ENCODE measurements around the gene ZCRB1.

The ZCRB1 gene

DNA sequence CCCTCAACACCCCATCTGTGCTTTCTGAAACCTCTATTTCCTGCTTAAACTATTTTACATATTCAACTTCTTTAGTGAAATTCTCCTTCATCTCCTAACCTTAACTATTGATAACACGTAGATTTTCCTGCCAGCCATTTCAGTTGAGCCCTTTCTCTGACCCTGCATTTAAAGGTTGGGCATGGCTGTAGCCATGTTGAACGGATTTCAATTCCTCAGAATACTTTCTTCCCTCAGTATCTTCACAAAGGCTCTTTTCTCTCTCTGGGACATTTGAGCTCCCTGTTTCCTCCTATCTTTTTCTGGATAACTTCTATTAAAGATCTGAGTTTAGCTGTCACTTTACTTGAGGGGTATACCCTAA, 1.3 kb upstream of the ZCRB1 start:
- TF ChIP-seq EZH2 (optimal IDR thresholded peaks at IDR 0.05; ENCODE audit: low read depth, low read length) (no peak), EZH2phosphoT487 (IDR thresholded peaks at IDR 0.05; ENCODE audit: low read length) (no peak)
- TF ChIP-seq, protein P1, sequence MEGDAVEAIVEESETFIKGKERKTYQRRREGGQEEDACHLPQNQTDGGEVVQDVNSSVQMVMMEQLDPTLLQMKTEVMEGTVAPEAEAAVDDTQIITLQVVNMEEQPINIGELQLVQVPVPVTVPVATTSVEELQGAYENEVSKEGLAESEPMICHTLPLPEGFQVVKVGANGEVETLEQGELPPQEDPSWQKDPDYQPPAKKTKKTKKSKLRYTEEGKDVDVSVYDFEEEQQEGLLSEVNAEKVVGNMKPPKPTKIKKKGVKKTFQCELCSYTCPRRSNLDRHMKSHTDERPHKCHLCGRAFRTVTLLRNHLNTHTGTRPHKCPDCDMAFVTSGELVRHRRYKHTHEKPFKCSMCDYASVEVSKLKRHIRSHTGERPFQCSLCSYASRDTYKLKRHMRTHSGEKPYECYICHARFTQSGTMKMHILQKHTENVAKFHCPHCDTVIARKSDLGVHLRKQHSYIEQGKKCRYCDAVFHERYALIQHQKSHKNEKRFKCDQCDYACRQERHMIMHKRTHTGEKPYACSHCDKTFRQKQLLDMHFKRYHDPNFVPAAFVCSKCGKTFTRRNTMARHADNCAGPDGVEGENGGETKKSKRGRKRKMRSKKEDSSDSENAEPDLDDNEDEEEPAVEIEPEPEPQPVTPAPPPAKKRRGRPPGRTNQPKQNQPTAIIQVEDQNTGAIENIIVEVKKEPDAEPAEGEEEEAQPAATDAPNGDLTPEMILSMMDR (IDR thresholded peaks at IDR 0.05; ENCODE audit: low read length), result no peak
- no peak for DNase-seq
- Histone ChIP-seq H3F3A (ENCODE audit: insufficient read depth, low read length) (peaks cover 15% of the 10 kb centered on the region), H3K27me3 (replicated peaks; ENCODE audit: insufficient read depth, low read length) (no peaks in the 10 kb centered on the region), H3K4me1 (ENCODE audit: low read length) (peaks cover 16% of the 10 kb centered on the region), H3K4me2 (ENCODE audit: low read depth, low read length) (peak overlapping the region; percentile 89), H3K36me3 (replicated peaks; ENCODE audit: insufficient read depth, low read length) (no peaks in the 10 kb centered on the region), H2AFZ (ENCODE audit: low read length) (no peak overlapping the region), H3K9ac (ENCODE audit: low read length) (peak overlapping the region; percentile 78; the same call in 1 of the 2 replicates), H4K20me1 (ENCODE audit: insufficient read depth, low read length) (no peaks in the 10 kb centered on the region; the same call in 1 of the 2 replicates), H3K4me3 (ENCODE audit: low read length) (peak overlapping the region; percentile 78), H3K9me2 (replicated peaks; ENCODE audit: insufficient read depth, low read length) (no peaks in the 10 kb centered on the region), H3K27ac (ENCODE audit: low read length) (peak overlapping the region; percentile 76; the same call in 1 of the 2 replicates), H3K9me3 (replicated peaks; ENCODE audit: insufficient read depth, low read length) (no peaks in the 10 kb centered on the region), H3K79me2 (ENCODE audit: low read length) (peaks cover 73% of the 10 kb centered on the region)

DNA sequence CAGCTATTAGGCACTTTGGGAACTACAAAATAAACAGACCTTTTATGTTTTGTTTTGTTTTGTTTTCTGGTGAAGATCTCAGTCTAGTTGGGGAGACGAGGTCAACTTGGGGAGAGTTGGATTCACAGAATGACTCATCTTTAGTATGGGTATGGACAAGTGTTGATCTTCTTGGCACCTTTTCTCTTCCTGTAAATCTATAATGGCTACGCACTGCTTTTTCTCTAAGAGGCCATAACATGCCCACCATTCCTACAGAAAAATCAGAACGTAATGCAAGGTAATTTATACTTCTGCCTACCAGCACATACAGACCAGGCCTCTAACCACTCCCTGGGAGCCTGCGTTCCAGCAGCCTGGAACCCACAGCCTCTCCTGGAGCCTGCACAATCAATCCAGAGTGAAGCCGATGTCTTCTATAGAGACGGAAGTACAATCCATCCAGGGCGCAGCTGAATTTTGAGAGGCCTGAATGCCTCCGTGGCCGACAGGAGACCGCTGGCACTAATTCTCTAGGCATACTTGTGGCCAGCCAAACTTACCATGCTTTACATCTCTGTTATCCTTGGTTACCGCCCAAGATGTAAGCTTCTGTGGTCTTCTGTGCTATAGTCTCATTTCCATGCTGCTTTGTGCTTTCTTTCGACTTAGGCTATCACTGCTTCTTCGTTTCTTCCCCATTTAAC, 790 bp upstream of the ZCRB1 start:
- Histone ChIP-seq H3K4me1 (ENCODE audit: low read length) (peaks cover 16% of the 10 kb centered on the region), H3K79me2 (ENCODE audit: low read length) (peaks cover 68% of the 10 kb centered on the region), H2AFZ (ENCODE audit: low read length) (peak overlapping the region; percentile 86), H3K9ac (ENCODE audit: low read length) (peak overlapping the region; percentile 78), H3K36me3 (replicated peaks; ENCODE audit: insufficient read depth, low read length) (no peaks in the 10 kb centered on the region), H3K27me3 (replicated peaks; ENCODE audit: insufficient read depth, low read length) (no peaks in the 10 kb centered on the region), H3K9me2 (replicated peaks; ENCODE audit: insufficient read depth, low read length) (no peaks in the 10 kb centered on the region), H3K9me3 (replicated peaks; ENCODE audit: insufficient read depth, low read length) (no peaks in the 10 kb centered on the region), H3K27ac (ENCODE audit: low read length) (peak overlapping the region; percentile 76; the same call in 1 of the 2 replicates), H3K4me2 (ENCODE audit: low read depth, low read length) (peak overlapping the region; percentile 89), H3F3A (ENCODE audit: insufficient read depth, low read length) (peaks cover 15% of the 10 kb centered on the region), H4K20me1 (ENCODE audit: insufficient read depth, low read length) (no peaks in the 10 kb centered on the region; the same call in 1 of the 2 replicates), H3K4me3 (ENCODE audit: low read length) (peak overlapping the region; percentile 78)
- TF ChIP-seq EZH2phosphoT487 (IDR thresholded peaks at IDR 0.05; ENCODE audit: low read length) (no peak), EZH2 (optimal IDR thresholded peaks at IDR 0.05; ENCODE audit: low read depth, low read length) (no peak)
- TF ChIP-seq, protein P1 (IDR thresholded peaks at IDR 0.05; ENCODE audit: low read length), result no peak
- peak; percentile 22 for DNase-seq

DNA sequence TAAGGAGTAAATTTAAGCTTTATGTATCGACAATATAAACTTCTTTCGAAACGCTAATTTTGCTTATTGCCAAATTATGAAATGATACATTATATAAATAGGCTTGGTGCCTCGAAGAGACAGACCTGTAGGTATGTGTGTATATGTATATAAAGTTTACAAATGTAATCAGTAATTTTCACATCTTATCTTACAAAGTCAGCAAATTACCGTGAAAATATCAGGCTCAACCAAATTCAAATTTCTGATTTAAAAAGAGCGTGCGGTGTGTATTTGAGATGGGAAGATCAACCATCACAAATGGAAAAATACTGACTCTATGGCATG, 605 bp downstream of the ZCRB1 start:
- Histone ChIP-seq H3K4me1 (ENCODE audit: low read length) (peaks cover 16% of the 10 kb centered on the region), H3F3A (ENCODE audit: insufficient read depth, low read length) (peaks cover 15% of the 10 kb centered on the region), H3K79me2 (ENCODE audit: low read length) (peaks cover 56% of the 10 kb centered on the region), H3K4me2 (ENCODE audit: low read depth, low read length) (peak overlapping the region; percentile 89), H3K36me3 (replicated peaks; ENCODE audit: insufficient read depth, low read length) (no peaks in the 10 kb centered on the region), H4K20me1 (ENCODE audit: insufficient read depth, low read length) (no peaks in the 10 kb centered on the region), H3K9ac (ENCODE audit: low read length) (peak overlapping the region; percentile 78; the same call in 1 of the 2 replicates), H3K4me3 (ENCODE audit: low read length) (peak overlapping the region; percentile 78), H3K9me2 (replicated peaks; ENCODE audit: insufficient read depth, low read length) (no peaks in the 10 kb centered on the region), H2AFZ (ENCODE audit: low read length) (peak overlapping the region; percentile 86), H3K27me3 (replicated peaks; ENCODE audit: insufficient read depth, low read length) (no peaks in the 10 kb centered on the region), H3K9me3 (replicated peaks; ENCODE audit: insufficient read depth, low read length) (no peaks in the 10 kb centered on the region), H3K27ac (ENCODE audit: low read length) (peak overlapping the region; percentile 76)
- TF ChIP-seq EZH2 (optimal IDR thresholded peaks at IDR 0.05; ENCODE audit: low read depth, low read length) (no peak), EZH2phosphoT487 (IDR thresholded peaks at IDR 0.05; ENCODE audit: low read length) (no peak)
- TF ChIP-seq, protein P1 (IDR thresholded peaks at IDR 0.05; ENCODE audit: low read length), result no peak
- no peak for DNase-seq
